ENCODE data around the gene COLEC12.

DNA sequence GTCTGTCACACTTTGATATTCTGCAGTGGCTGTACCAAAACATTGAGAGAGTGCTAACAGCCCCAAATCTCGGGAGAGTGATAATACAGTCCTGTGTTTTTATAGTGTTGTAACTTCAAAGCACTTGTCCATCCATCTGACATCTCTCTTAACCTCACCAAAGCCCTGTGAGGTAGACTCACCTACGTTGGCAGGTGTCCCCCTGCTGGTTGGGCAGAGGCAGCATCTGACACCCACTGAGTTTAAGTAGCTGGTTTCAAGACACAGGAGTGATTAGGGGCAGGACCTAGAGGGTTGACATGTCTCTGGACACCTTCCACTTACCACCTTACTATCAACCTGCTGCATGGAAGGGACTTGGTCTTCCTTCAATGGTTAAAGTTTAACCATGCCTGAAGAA is 22.9 kb downstream of the COLEC12 start:
- TF ChIP-seq TARDBP (IDR thresholded peaks at IDR 0.05; ENCODE audit: borderline replicate concordance) = no peak
- no peak for TF ChIP-seq HDAC6 (IDR thresholded peaks at IDR 0.05; ENCODE audit: unreplicated experiment)
- no peak for TF ChIP-seq BRCA1 (IDR thresholded peaks at IDR 0.05; ENCODE audit: low read depth, low read length)
- TF ChIP-seq, protein P1, sequence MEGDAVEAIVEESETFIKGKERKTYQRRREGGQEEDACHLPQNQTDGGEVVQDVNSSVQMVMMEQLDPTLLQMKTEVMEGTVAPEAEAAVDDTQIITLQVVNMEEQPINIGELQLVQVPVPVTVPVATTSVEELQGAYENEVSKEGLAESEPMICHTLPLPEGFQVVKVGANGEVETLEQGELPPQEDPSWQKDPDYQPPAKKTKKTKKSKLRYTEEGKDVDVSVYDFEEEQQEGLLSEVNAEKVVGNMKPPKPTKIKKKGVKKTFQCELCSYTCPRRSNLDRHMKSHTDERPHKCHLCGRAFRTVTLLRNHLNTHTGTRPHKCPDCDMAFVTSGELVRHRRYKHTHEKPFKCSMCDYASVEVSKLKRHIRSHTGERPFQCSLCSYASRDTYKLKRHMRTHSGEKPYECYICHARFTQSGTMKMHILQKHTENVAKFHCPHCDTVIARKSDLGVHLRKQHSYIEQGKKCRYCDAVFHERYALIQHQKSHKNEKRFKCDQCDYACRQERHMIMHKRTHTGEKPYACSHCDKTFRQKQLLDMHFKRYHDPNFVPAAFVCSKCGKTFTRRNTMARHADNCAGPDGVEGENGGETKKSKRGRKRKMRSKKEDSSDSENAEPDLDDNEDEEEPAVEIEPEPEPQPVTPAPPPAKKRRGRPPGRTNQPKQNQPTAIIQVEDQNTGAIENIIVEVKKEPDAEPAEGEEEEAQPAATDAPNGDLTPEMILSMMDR (IDR thresholded peaks at IDR 0.05 in 2 of 3, conservative IDR thresholded peaks at IDR 0.05 in 1 of 3; ENCODE audit: control insufficient read depth in 2 of 3, extremely low read depth in 1 of 3, insufficient read depth in 1 of 3, low read depth in 3 of 3, low read length in 3 of 3) = peak; percentile 38 to 54 (median 51); a peak in 5 of 6 replicates
- TF ChIP-seq ZNF274 (IDR thresholded peaks at IDR 0.05; ENCODE audit: insufficient read depth, insufficient read length) = no peak
- TF ChIP-seq, protein P2, sequence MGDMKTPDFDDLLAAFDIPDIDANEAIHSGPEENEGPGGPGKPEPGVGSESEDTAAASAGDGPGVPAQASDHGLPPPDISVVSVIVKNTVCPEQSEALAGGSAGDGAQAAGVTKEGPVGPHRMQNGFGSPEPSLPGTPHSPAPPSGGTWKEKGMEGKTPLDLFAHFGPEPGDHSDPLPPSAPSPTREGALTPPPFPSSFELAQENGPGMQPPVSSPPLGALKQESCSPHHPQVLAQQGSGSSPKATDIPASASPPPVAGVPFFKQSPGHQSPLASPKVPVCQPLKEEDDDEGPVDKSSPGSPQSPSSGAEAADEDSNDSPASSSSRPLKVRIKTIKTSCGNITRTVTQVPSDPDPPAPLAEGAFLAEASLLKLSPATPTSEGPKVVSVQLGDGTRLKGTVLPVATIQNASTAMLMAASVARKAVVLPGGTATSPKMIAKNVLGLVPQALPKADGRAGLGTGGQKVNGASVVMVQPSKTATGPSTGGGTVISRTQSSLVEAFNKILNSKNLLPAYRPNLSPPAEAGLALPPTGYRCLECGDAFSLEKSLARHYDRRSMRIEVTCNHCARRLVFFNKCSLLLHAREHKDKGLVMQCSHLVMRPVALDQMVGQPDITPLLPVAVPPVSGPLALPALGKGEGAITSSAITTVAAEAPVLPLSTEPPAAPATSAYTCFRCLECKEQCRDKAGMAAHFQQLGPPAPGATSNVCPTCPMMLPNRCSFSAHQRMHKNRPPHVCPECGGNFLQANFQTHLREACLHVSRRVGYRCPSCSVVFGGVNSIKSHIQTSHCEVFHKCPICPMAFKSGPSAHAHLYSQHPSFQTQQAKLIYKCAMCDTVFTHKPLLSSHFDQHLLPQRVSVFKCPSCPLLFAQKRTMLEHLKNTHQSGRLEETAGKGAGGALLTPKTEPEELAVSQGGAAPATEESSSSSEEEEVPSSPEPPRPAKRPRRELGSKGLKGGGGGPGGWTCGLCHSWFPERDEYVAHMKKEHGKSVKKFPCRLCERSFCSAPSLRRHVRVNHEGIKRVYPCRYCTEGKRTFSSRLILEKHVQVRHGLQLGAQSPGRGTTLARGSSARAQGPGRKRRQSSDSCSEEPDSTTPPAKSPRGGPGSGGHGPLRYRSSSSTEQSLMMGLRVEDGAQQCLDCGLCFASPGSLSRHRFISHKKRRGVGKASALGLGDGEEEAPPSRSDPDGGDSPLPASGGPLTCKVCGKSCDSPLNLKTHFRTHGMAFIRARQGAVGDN (IDR thresholded peaks at IDR 0.05) = no peak
- TF ChIP-seq DPF2 (IDR thresholded peaks at IDR 0.05) = no peak
- TF ChIP-seq, protein P3, sequence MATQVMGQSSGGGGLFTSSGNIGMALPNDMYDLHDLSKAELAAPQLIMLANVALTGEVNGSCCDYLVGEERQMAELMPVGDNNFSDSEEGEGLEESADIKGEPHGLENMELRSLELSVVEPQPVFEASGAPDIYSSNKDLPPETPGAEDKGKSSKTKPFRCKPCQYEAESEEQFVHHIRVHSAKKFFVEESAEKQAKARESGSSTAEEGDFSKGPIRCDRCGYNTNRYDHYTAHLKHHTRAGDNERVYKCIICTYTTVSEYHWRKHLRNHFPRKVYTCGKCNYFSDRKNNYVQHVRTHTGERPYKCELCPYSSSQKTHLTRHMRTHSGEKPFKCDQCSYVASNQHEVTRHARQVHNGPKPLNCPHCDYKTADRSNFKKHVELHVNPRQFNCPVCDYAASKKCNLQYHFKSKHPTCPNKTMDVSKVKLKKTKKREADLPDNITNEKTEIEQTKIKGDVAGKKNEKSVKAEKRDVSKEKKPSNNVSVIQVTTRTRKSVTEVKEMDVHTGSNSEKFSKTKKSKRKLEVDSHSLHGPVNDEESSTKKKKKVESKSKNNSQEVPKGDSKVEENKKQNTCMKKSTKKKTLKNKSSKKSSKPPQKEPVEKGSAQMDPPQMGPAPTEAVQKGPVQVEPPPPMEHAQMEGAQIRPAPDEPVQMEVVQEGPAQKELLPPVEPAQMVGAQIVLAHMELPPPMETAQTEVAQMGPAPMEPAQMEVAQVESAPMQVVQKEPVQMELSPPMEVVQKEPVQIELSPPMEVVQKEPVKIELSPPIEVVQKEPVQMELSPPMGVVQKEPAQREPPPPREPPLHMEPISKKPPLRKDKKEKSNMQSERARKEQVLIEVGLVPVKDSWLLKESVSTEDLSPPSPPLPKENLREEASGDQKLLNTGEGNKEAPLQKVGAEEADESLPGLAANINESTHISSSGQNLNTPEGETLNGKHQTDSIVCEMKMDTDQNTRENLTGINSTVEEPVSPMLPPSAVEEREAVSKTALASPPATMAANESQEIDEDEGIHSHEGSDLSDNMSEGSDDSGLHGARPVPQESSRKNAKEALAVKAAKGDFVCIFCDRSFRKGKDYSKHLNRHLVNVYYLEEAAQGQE (IDR thresholded peaks at IDR 0.05; ENCODE audit: low read depth, low read length) = no peak
- TF ChIP-seq FOS (IDR thresholded peaks at IDR 0.05; ENCODE audit: borderline replicate concordance, extremely low read depth, insufficient read length) = no peak
- TF ChIP-seq, protein P4, sequence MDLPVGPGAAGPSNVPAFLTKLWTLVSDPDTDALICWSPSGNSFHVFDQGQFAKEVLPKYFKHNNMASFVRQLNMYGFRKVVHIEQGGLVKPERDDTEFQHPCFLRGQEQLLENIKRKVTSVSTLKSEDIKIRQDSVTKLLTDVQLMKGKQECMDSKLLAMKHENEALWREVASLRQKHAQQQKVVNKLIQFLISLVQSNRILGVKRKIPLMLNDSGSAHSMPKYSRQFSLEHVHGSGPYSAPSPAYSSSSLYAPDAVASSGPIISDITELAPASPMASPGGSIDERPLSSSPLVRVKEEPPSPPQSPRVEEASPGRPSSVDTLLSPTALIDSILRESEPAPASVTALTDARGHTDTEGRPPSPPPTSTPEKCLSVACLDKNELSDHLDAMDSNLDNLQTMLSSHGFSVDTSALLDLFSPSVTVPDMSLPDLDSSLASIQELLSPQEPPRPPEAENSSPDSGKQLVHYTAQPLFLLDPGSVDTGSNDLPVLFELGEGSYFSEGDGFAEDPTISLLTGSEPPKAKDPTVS (IDR thresholded peaks at IDR 0.05; ENCODE audit: low read depth, low read length) = no peak

Data from GM12878 (cell line).